ENCODE measurements around the gene MOCS3.

DNA sequence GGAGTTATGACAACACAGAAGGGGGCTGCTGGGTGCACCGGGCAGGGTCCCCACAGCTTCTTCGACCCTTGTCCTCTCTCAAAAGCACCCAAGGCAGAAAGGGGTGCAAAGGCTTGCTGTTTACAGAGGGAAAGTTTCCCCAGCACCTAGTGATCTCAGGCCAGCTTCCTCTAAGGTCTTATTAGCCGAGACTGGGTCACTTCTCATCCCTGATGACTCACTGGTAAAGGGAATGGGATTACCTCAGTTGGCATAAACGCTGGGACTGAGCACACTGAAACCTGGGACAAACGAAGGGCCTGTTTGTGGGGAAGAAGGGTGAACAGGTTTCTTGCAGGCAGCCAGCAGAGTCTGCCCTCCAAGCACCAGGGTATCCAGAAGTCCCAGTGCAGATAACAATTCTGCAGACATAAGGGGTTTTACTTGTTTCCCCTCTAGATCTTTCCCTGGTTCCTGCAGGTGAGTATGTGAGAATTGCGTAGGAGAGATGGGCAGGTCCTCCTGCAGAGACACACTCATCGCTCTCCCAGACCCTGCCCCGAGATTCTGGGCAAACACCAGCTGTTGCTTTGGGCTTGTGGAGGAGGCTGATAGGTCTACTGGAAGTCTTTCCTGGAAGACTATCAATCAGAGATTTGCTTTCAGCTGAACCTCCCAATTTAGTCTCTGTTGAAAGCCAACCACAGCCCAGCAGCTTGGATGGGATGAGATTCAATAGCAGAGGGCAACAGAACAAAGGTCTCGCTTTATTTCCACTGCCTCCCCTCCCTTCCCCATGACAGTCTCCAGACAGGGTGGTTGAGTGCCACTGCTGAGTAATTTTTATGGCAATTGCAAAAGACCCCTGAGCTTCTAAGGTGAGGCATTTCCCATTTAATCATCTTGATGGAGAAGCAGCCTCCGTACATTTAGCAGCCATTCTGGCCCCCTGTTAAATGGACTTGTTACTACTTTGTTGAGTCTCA lies 38.6 kb downstream of the MOCS3 start:
- TF ChIP-seq, protein P1, sequence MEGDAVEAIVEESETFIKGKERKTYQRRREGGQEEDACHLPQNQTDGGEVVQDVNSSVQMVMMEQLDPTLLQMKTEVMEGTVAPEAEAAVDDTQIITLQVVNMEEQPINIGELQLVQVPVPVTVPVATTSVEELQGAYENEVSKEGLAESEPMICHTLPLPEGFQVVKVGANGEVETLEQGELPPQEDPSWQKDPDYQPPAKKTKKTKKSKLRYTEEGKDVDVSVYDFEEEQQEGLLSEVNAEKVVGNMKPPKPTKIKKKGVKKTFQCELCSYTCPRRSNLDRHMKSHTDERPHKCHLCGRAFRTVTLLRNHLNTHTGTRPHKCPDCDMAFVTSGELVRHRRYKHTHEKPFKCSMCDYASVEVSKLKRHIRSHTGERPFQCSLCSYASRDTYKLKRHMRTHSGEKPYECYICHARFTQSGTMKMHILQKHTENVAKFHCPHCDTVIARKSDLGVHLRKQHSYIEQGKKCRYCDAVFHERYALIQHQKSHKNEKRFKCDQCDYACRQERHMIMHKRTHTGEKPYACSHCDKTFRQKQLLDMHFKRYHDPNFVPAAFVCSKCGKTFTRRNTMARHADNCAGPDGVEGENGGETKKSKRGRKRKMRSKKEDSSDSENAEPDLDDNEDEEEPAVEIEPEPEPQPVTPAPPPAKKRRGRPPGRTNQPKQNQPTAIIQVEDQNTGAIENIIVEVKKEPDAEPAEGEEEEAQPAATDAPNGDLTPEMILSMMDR (IDR thresholded peaks at IDR 0.05), result no peak
- no peak for TF ChIP-seq EP300 (IDR thresholded peaks at IDR 0.05)

Measured in ovary (tissue), 3 donors.